Non-pigmented ciliary epithelial cell (primary cell): ENCODE data around the gene IRF7.

Experiments
- DNase-seq: peaks from one replicate; pipeline ENCODE4 v3.0.0-alpha.2; 2010; ENCODE audit warnings: low read depth

The IRF7 gene

GRCh38 chr11:620935-621814, 5.4 kb upstream of the IRF7 start:
- no peak for DNase-seq

DNA sequence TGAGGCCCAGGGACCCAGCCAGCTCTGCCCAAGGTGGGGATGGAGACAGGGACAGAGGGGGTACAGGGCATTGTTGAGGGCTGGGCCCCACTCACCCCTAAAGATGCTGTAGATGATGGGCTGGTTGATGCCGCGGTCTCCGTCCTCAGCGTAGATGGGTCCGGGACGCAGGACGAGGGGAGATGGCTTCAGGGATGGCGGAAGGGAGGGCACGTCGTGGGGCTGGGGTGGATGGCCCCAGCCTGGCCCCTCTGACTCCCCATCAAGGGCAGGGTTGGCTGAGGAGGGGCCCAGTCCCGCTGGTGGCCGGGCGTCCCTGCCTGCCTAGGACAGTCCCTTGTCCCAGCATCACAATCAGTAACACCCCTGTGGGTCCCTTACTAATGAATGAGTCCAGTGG, 4.5 kb upstream of the IRF7 start:
- no peak for DNase-seq

DNA sequence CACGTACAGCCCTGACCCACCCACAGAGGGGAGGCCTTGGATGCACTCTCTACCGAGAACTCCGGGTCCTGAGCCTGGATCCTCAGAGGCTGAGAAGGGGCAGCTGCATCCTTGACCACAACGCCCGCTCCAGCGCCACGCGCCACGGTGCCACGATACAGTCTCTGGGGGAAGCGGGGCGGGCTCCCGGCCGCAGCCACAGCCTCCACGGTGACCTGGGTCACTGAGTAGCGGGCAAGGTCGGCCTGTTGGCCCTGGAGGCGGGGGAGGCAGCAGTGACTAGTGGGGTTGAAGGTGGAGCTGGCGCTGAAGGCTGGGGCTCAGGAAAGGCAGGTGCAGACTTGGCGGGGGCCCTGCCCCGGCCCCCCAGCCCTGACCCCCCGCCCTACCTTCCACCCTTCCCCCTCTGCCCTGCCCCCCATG, 3.9 kb upstream of the IRF7 start:
- no peak for DNase-seq

- no peak for DNase-seq
Observed at GRCh38 chr11:618856-619627, 3.3 kb upstream of the IRF7 start.

DNA sequence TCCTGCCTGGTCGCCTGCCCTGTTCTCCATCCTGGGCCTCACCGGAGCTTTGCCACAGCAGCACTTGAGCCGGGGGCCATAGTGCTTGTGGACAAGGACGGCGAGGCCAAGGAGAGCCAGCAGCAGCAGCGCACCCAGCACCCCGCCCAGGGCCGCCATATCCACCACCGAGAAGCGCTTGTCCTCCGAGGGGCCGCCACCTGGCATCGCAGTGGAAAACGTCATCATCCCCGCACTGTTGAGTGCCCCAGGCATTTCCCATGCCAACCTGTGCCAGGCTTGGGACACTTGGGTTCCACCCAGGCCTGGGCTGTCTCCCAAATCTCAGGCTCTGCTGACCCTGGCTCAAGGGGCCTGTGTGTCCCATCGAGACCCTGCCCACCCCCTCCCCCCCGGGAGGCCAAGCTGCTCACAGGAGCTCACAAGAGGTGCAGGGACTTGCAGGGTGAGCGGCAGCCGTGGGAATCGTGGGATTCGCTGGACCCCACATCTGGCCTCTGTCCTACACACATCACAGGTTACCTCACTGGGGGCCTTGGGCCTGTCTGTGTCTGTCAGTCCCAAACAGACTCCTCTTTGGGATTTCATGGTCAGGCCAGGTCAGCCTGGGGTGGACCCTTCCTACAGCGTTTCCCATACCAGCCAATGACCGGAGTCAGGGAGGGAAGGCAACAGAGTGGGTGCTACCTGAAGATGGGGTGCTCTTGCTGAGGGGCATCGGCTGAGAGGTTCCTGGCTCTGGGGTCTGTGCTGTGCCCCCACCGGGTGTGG, 2.3 kb upstream of the IRF7 start:
- no peak for DNase-seq

- no peak for DNase-seq
Observed at GRCh38 chr11:617199-617911, 1.6 kb upstream of the IRF7 start.

DNA sequence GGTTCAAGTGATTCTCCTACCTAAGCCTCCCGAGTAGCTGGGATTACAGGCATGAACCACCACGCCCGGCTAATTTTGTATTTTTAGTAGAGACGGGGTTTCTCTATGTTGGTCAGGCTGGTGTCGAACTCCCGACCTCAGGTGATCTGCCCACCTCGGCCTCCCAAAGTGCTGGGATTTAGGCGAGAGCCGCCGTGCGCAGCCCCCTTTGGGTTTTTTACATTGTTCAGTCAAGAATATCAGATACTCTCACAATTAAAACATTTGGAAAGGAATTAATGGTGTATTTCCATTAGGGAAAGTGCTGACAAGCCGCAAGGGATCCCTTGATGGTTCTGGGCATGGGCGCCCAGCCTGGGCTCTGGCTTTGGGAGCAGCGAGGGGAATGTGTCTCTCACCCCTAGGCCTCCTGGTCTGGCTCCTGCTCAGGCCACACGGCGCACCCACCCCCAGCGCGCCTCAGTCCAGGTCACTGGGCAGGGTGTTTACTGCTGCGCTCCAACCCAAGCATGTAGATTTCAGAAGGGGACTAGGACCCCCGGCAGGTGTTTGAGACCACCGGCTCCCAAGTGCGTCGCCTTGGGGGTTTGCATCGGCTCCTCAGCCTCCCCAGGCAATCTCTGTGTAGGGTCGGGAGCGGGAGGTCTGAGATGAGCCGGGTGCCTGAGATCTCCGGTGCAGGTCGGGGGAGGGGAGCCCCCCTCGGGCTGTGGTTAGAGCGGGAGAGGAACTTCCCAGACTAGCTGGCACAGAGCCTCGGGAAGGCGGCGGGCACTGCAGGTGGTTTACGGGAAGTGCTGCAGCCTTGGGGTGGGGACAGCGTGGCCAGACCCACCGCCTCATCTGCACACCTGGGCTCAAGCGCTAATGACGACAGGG, 809 bp upstream of the IRF7 start:
- no peak for DNase-seq

GRCh38 chr11:614623-615503, 887 bp downstream of the IRF7 start:
- DNase-seq = no peak

DNA sequence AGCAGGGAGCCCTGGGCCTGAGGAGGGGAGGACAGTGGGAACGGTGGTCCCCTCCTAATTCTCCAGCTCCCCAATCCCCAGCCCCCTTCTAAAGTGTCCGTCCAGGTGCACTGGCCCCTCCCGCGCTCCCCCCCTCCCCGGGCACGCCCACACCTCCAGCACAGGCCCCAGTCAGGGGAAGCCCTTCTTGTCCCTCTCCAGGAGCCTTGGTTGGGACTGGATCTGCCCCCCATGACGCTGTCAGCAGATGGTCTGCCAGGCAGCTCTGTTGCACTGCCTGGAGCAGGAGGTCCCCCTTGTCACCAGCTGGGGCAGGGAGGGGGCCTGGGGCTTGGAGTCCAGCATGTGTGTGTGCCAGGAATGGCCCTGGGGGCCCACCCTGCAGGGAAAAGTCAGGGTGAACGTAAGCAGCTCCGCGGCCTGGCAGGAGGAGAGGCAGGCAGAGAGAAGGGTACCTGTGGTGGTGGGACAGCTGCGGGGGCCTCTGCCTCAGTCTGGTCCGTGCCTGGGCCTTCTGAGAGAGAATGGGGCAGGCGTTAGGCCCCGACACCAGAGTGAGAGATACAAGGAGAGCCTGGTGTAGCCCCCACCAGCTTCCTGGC, 1.6 kb downstream of the IRF7 start:
- no peak for DNase-seq

- no peak for DNase-seq
Observed at GRCh38 chr11:613369-613968, 2.3 kb downstream of the IRF7 start.

GRCh38 chr11:612961-613300, 2.8 kb downstream of the IRF7 start:
- no peak for DNase-seq

GRCh38 chr11:612201-612960, 3.4 kb downstream of the IRF7 start:
- no peak for DNase-seq

DNA sequence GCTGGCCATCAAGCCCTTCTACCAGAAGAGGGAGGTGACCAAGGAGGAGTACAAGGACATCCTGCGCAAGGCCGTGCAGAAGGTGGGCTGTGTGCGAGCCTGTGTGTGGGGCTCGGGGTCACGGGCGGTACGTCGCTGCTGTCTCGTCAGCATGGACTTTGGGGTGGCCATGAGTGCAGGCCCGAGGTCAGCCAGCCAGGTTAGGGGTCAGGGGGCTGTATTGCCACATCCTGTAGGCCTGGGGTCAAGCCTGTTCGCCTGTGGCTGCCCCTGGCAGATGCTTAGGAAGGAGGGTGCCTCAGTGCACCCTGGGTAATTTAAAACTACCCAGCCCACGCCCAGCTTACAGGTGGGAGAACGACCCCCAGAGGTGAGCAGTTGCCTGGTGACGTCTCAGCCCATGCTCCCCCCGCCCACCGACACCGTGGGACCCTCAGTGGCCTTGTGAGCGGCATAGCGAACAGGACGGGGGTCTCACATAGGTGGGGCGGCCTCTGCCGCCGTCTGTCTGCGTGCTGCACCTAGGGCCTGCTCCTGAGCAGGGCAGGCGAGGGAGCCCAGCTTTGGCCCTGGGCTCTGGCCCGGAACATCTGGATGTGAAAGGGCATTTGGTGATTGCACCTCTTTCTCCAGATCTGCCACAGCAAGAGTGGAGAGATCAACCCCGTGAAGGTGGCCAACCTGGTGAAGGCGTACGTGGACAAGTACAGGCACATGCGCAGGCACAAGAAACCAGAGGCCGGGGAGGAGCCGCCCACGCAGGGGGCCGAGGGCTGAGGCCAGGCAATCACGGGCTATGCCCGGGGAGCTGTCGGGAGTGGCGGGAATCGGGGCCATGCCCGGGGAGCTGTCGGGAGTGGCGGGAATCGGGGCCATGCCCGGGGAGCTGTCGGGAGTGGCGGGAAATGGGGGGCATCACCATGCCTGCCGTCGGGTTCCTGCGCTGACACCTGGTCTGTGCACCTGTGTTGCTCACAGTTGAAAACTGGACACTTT, 4.5 kb downstream of the IRF7 start:
- no peak for DNase-seq

- no peak for DNase-seq
Observed at GRCh38 chr11:610146-610801, 5.5 kb downstream of the IRF7 start.

DNA sequence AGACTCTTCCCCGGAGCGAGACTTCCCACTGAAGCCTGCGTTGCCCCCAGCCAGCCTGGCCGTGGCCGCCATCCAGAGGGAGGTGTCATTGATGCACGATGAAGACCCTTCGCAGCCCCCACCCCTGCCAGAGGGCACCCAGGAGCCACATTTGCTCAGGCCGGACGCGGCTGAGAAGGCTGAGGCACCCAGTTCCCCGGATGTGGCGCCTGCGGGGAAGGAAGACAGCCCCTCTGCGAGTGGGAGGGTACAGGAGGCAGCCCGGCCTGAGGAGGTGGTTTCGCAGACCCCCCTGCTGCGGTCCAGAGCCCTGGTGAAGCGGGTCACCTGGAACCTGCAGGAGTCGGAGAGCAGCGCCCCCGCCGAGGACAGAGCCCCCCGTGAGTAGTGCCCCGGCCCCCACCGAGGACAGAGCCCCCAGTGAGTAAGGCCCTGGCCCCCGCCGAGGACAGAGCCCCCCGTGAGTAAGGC, 6.4 kb downstream of the IRF7 start:
- no peak for DNase-seq

DNA sequence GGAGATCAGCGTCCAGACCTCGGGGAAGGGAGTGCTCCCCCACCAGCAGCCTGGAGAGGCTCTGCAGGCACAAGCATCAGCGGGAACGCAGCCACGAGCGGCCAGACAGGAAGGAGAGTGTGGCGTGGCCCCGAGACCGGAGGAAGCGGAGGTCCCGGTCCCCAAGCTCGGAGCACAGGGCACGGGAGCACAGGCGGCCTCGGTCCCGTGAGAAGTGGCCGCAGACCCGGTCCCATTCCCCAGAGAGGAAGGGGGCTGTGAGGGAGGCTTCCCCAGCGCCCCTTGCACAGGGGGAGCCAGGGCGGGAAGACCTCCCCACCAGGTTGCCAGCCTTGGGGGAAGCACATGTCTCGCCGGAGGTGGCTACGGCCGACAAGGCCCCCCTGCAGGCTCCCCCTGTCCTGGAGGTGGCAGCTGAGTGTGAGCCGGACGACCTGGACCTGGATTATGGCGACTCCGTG, 6.9 kb downstream of the IRF7 start:
- no peak for DNase-seq
